RWPE2 (cell line): Measurements from ENCODE around the gene NDNF.

ENCODE experiments used
- ATAC-seq: fragments of 200-7000 bp; cut with Tn5 transposase; 3 replicates; pipeline ENCODE4 v1.9.1; 2021; ENCODE audit warnings: low read depth
- DNase-seq: peaks from one replicate; pipeline ENCODE4 v3.0.0-alpha.2; 2020; ENCODE audit warnings: low spot score
- H3K27ac ChIP-seq: fragments of 450-650 bp; 2 replicates; pipeline ENCODE4 v1.5.1; 2017; ENCODE audit warnings: mild to moderate bottlenecking; ENCODE audit not compliant: poor library complexity, severe bottlenecking
- H3K27me3 ChIP-seq: fragments of 250-450 bp; sonication (Bioruptor Pico); 2 replicates; pipeline ENCODE4 v1.5.1; 2021; ENCODE audit warnings: mild to moderate bottlenecking, moderate library complexity; ENCODE audit not compliant: insufficient read depth, poor library complexity, severe bottlenecking
- H3K36me3 ChIP-seq: fragments of 250-450 bp; sonication (Bioruptor Pico); 2 replicates; pipeline ENCODE4 v1.5.1; 2020; ENCODE audit warnings: low read depth, mild to moderate bottlenecking, moderate library complexity
- H3K4me1 ChIP-seq: fragments of 250-450 bp; sonication (Bioruptor Pico); 2 replicates; pipeline ENCODE4 v1.5.1; 2021; ENCODE audit warnings: mild to moderate bottlenecking, moderate library complexity; ENCODE audit not compliant: insufficient read depth, poor library complexity, severe bottlenecking
- H3K4me3 ChIP-seq: fragments of 250-450 bp; sonication (Bioruptor Pico); 2 replicates; pipeline ENCODE4 v1.5.1; 2021; ENCODE audit warnings: mild to moderate bottlenecking, moderate library complexity; ENCODE audit not compliant: severe bottlenecking
- H3K9me3 ChIP-seq: fragments of 250-450 bp; sonication (Bioruptor Pico); 2 replicates; pipeline ENCODE4 v1.5.1; 2021; ENCODE audit warnings: mild to moderate bottlenecking, moderate library complexity; ENCODE audit not compliant: severe bottlenecking
- TF ChIP-seq, protein P1 (sequence below): fragments of 450-650 bp; IDR thresholded peaks from one replicate; pipeline ENCODE4 v1.5.1; 2017; ENCODE audit warnings: mild to moderate bottlenecking, moderate library complexity; ENCODE audit not compliant: poor library complexity, severe bottlenecking

NDNF gene, protein sequence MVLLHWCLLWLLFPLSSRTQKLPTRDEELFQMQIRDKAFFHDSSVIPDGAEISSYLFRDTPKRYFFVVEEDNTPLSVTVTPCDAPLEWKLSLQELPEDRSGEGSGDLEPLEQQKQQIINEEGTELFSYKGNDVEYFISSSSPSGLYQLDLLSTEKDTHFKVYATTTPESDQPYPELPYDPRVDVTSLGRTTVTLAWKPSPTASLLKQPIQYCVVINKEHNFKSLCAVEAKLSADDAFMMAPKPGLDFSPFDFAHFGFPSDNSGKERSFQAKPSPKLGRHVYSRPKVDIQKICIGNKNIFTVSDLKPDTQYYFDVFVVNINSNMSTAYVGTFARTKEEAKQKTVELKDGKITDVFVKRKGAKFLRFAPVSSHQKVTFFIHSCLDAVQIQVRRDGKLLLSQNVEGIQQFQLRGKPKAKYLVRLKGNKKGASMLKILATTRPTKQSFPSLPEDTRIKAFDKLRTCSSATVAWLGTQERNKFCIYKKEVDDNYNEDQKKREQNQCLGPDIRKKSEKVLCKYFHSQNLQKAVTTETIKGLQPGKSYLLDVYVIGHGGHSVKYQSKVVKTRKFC

DNA sequence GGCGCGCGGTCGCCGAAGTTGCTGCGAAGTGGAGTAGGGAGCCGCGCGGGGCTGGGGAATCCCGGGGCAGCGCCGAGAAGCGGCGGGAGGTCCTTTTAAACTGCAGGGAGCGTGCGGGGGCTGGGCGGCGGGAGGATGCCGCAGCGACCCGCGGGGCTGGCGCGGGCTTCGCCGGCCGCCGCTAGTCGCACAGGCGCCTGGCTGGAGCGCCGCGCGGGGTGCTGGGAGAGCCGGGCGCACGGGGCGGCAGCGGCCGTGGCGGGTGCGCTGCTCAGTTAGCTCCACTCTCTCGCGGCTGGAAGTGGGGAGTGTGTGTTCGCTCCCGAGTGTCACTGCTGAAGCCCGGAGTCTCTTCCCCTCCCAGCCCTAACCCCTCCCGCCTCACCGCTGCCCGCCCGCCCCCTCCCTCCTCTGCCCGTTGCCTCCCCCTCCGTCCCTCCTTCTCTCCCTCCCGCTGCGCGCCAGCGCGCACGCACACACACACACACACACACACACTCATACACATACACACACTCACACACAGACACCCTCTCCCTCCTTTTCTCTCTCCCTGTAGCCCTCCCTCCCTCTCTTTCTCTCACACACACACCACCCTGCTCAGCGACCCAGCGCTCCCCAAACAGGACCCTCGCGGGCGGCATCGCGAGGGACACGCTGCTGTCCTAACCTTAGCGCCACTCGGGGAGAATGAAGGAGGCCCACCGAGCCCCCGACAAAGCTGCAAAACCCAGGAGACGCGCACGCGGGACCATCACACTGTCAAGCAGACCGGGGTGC is at the start of gene NDNF:
Gene NDNF, minus strand, starts transcription at position 312 of the 780 bp plus-strand sequence. CDS start 26,698 bp downstream, outside the sequence.
- Histone ChIP-seq H3K4me1 (no peaks in the 10 kb centered on the region), H3K9me3 (no peaks in the 10 kb centered on the region), H3K36me3 (no peaks in the 10 kb centered on the region), H3K27ac (no peak within 1 kb of the TSS), H3K4me3 (peak within 1 kb of the TSS; percentile 20), H3K27me3 (peaks cover 91% of the 10 kb centered on the region)
- DNase-seq, result no peak
- peak; percentile 67 for ATAC-seq
- TF ChIP-seq, protein P1, sequence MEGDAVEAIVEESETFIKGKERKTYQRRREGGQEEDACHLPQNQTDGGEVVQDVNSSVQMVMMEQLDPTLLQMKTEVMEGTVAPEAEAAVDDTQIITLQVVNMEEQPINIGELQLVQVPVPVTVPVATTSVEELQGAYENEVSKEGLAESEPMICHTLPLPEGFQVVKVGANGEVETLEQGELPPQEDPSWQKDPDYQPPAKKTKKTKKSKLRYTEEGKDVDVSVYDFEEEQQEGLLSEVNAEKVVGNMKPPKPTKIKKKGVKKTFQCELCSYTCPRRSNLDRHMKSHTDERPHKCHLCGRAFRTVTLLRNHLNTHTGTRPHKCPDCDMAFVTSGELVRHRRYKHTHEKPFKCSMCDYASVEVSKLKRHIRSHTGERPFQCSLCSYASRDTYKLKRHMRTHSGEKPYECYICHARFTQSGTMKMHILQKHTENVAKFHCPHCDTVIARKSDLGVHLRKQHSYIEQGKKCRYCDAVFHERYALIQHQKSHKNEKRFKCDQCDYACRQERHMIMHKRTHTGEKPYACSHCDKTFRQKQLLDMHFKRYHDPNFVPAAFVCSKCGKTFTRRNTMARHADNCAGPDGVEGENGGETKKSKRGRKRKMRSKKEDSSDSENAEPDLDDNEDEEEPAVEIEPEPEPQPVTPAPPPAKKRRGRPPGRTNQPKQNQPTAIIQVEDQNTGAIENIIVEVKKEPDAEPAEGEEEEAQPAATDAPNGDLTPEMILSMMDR, result no peak

DNA sequence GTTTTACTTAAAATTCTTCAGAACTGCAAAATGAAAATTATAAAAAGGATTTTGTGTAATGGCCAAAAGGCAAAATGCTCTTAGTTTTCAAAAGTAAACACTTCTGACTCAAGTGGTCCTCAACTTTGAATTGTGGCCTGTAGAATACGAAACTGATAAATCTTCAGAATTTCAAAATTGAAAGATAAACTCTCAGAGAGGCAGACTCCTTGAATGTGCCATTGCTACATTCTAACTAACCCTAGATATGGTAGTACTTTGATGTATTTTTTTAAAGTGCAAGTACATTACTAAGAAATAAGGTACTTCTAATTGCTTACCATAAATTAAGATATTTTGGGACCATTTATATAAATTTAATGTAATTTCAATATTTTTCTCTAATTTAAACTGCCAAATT is 47.4 kb upstream of the NDNF start:
- DNase-seq (no peak), ATAC-seq (no peak)
- Histone ChIP-seq H3K27me3 (no peaks in the 10 kb centered on the region), H3K4me3 (no peak overlapping the region), H3K27ac (no peak overlapping the region), H3K36me3 (no peaks in the 10 kb centered on the region), H3K4me1 (no peaks in the 10 kb centered on the region), H3K9me3 (no peaks in the 10 kb centered on the region)
- TF ChIP-seq, protein P1, result no peak

GRCh38 chr4:121118344-121118743 is 46.0 kb upstream of the NDNF start:
- ATAC-seq (no peak), DNase-seq (no peak)
- Histone ChIP-seq H3K9me3 (no peaks in the 10 kb centered on the region), H3K4me1 (no peaks in the 10 kb centered on the region), H3K36me3 (no peaks in the 10 kb centered on the region), H3K4me3 (no peak overlapping the region), H3K27ac (no peak overlapping the region), H3K27me3 (no peaks in the 10 kb centered on the region)
- TF ChIP-seq, protein P1, result no peak

GRCh38 chr4:121114756-121115155 is 42.4 kb upstream of the NDNF start:
- DNase-seq, result no peak
- H3K27me3 ChIP-seq, result no peaks in the 10 kb centered on the region
- no peaks in the 10 kb centered on the region for H3K4me1 ChIP-seq
- no peak for ATAC-seq
- TF ChIP-seq, protein P1, result no peak
- H3K36me3 ChIP-seq, result no peaks in the 10 kb centered on the region
- H3K9me3 ChIP-seq, result no peaks in the 10 kb centered on the region
- H3K27ac ChIP-seq, result no peak overlapping the region
- H3K4me3 ChIP-seq, result no peak overlapping the region
